ENCODE measurements around the gene GZMA. TPM values are rescaled to one million over a fixed set of nuclear protein-coding genes. Genes with fewer than 3 reads are reported as not detected.

Gene GZMA
- 1 to 10 TPM; 2.4 TPM for total RNA-seq

DNA sequence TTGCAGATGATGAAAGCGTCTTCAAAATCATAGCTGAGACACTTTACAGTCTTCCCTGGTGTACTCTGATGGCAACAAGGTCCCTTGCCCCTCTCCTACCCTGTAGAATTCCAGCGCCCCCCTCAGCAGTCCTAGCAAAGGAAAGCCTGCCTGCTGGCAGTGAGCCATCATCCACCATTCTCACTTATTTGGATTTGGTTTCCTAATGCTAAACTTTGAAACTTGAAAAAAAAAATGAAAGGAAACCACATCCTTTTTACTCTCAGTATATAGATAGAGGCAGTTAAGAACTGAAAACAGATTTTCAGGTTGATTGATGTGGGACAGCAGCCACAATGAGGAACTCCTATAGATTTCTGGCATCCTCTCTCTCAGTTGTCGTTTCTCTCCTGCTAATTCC, at the start of gene GZMA:
TSS of gene GZMA (plus strand) at position 299 of the 400 bp plus-strand sequence. CDS start at position 336, 37 bp downstream.
- peak within 1 kb of the TSS; percentile 74 for H3K27ac Mint-ChIP-seq
- peaks cover 25% of the 10 kb centered on the region for H3K36me3 Mint-ChIP-seq (ENCODE audit: low read depth)
- H3K4me3 Mint-ChIP-seq: peak within 1 kb of the TSS; percentile 50
- intact Hi-C loops (cut with DNase I, micrococcal nuclease): loop anchor here (1.0 to 5.0 kb wide), 5 partner anchors 30 to 199 kb away; no protein-coding TSS in a partner anchor
- peaks cover 31% of the 10 kb centered on the region for H3K9me3 Mint-ChIP-seq (ENCODE audit: low read depth)
- peak; percentile 39 for DNase-seq
- ChIA-PET CTCF (interaction anchor here (0.7 to 1.0 kb wide), 2 partner anchors 125 to 235 kb away, joined by 3 read pairs; no protein-coding TSS in a partner anchor), POLR2A (no interaction called here)
- H3K27me3 Mint-ChIP-seq: peaks cover 19% of the 10 kb centered on the region
- ATAC-seq: peak; percentile 84
- peaks cover 65% of the 10 kb centered on the region for H3K4me1 Mint-ChIP-seq

DNA sequence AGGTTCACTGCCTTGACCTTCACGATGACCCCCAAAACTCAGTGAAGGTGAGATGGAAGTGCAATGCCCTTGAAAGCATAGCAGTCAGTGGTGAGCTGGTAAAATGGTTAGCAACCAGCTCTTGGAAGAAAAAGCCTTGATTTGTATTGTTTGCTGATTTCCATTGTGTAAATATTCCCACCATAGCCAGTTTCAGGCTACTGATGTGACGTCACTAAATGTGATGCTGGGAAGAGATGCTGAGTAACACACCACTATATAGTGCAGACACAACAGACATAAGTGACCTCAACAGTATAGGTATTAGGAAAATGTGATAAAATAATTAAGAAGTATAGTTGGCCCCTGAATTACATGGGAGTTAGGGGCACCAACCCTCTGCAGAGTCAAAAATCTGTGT, 47.3 kb upstream of the GZMA start:
- no peaks in the 10 kb centered on the region for H3K27me3 Mint-ChIP-seq
- ChIA-PET CTCF (interaction anchor here (0.7 kb wide), 1 partner anchor 69 kb away, joined by 4 read pairs; no protein-coding TSS in a partner anchor), POLR2A (no interaction called here)
- no peak for ATAC-seq
- no peak overlapping the region for H3K4me3 Mint-ChIP-seq
- intact Hi-C loops (cut with DNase I, micrococcal nuclease): no loop called here
- no peak for DNase-seq
- peaks cover 12% of the 10 kb centered on the region for H3K4me1 Mint-ChIP-seq
- peaks cover 4% of the 10 kb centered on the region for H3K36me3 Mint-ChIP-seq (ENCODE audit: low read depth)
- no peak overlapping the region for H3K27ac Mint-ChIP-seq
- H3K9me3 Mint-ChIP-seq (ENCODE audit: low read depth): peaks cover 10% of the 10 kb centered on the region

DNA sequence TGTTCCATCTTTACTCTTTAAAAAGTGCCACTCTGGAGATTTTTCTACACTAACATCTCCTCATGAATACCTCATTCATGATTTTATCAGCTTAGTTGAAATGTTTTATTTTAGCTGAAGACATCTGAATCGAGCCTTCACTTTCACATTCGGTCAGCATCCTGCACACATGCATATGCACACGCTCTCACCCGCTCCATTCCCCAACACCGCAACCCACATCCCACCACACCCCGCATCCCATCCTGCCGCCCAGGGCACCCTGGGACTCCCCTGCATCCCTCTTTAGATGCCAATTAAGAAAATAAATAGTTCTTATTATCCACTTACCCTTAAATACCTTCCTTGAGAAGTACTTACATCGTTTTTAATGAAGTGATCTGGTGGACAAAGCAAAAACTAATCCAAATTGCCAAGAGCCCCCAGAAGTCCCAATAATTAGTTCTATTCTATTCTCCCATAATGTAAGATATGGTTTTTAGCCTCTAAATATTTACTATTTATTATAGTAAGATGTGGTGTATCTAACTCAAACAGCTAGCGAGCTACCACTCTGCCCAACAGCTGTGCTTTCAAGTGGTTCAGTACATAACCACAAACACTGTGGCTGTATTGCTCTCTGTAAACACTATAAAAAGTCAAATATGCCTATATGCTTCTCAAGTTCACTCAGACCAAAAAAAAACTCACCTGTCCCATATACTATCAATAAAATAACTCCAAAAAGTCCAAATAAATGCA, 40.2 kb upstream of the GZMA start:
- ATAC-seq (peak; percentile 83), DNase-seq (peak; percentile 81)
- ChIA-PET POLR2A (interaction anchor here (0.9 kb wide), 1 partner anchor 24 kb away, joined by 3 read pairs; no protein-coding TSS in a partner anchor), CTCF (interaction anchor here (0.6 to 2.1 kb wide), 6 partner anchors 8 to 195 kb away, joined by 3 to 22 read pairs (median 4); no protein-coding TSS in a partner anchor)
- Mint-ChIP-seq H3K27ac (peak overlapping the region; percentile 80), H3K36me3 (ENCODE audit: low read depth) (no peaks in the 10 kb centered on the region), H3K4me3 (peak overlapping the region; percentile 52), H3K4me1 (peaks cover 48% of the 10 kb centered on the region), H3K9me3 (ENCODE audit: low read depth) (peaks cover 4% of the 10 kb centered on the region), H3K27me3 (peaks cover 4% of the 10 kb centered on the region)
- intact Hi-C loops (cut with DNase I, micrococcal nuclease): loop anchor here in 1 of 2 experiments (1.0 to 2.0 kb wide), 2 partner anchors 10 to 41 kb away; partner anchors contain the start of gene GZMA

DNA sequence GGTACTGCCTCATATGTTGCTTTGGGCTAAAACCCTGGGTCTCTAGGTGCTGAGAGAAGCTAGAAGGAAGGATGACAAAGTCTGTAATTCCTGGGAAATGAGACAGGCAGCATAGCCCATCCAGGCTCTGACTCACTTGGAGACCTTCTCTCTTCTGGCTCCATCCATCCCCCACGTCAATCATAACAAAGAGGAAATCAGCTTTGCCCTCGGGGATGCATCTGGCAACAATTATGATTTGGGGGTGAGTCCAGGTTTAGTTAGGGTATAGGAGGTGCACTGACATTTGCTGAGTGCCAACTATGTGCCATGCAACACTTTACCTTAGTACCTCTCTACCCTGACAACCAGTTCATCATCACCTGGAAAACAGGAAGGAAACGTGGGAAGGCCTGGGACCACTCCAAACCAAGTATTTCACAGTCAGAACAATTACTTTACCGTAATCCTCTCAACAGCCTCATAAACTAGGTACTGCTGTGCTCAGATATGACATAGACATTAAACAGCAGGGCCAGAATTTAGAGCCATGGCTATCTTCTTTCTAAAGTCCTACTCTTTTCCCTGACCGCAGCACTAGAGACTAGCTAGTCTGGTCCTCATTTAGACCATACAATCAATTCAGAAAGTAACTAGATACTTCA, 39.1 kb upstream of the GZMA start:
- peaks cover 50% of the 10 kb centered on the region for H3K4me1 Mint-ChIP-seq
- peaks cover 4% of the 10 kb centered on the region for H3K27me3 Mint-ChIP-seq
- POLR2A ChIA-PET: no interaction called here
- ATAC-seq: no peak
- H3K4me3 Mint-ChIP-seq: no peak overlapping the region
- CTCF ChIA-PET: no interaction called here
- intact Hi-C loops (cut with DNase I, micrococcal nuclease): loop anchor here in 1 of 2 experiments (2.0 kb wide), 1 partner anchor 39 kb away; the partner anchor contains the start of gene GZMA
- no peaks in the 10 kb centered on the region for H3K36me3 Mint-ChIP-seq (ENCODE audit: low read depth)
- no peak for DNase-seq
- peaks cover 4% of the 10 kb centered on the region for H3K9me3 Mint-ChIP-seq (ENCODE audit: low read depth)
- H3K27ac Mint-ChIP-seq: no peak overlapping the region

DNA sequence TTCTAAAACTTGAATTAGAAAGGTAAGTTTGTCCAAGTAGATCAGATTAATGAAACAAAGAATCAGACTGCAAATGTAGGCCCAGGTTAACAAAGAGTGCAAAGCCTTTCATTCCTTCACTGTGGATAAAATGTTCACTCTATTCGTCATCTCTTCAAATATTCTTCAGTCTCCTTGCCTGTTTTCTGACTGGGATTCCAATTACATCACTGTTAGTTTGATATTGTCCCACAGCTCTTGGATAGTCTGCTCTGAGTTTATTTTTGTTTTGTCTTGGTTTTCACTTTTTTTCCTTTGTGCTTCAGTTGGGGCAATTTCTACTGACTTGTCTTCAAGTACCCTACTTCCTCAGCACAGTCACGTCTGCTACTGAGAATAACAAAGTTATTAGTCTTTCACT, 38.5 kb upstream of the GZMA start:
- Mint-ChIP-seq H3K4me1 (peaks cover 50% of the 10 kb centered on the region), H3K4me3 (no peak overlapping the region), H3K27me3 (peaks cover 4% of the 10 kb centered on the region), H3K9me3 (ENCODE audit: low read depth) (peaks cover 4% of the 10 kb centered on the region), H3K27ac (no peak overlapping the region), H3K36me3 (ENCODE audit: low read depth) (no peaks in the 10 kb centered on the region)
- ChIA-PET POLR2A (no interaction called here), CTCF (no interaction called here)
- DNase-seq (no peak), ATAC-seq (no peak)
- intact Hi-C loops (cut with DNase I, micrococcal nuclease): loop anchor here in 1 of 2 experiments (2.0 kb wide), 1 partner anchor 39 kb away; the partner anchor contains the start of gene GZMA

DNA sequence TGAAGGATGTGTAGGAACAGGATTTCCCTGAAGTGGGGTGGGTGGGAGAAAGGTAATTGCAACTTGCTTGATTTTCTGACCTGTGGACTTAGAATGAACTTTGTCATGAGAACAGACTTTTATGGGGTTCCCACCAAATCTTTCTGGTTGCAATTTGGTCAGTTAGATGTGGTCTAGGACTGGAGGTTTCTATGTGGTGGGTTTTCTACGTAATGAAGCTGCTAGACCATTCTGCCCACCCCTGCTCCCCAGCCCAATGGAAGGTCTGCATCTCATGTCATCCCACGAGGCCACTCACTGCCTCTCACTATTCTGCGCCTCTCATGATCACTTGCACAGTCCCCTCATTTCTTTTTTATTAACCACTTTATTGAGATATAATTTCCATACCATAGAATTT, 37.9 kb upstream of the GZMA start:
- ATAC-seq: no peak
- peaks cover 50% of the 10 kb centered on the region for H3K4me1 Mint-ChIP-seq
- H3K4me3 Mint-ChIP-seq: no peak overlapping the region
- no peaks in the 10 kb centered on the region for H3K36me3 Mint-ChIP-seq (ENCODE audit: low read depth)
- CTCF ChIA-PET: no interaction called here
- DNase-seq: no peak
- H3K9me3 Mint-ChIP-seq (ENCODE audit: low read depth): peaks cover 4% of the 10 kb centered on the region
- intact Hi-C loops (cut with DNase I, micrococcal nuclease): no loop called here
- H3K27ac Mint-ChIP-seq: no peak overlapping the region
- POLR2A ChIA-PET: no interaction called here
- H3K27me3 Mint-ChIP-seq: peaks cover 4% of the 10 kb centered on the region

DNA sequence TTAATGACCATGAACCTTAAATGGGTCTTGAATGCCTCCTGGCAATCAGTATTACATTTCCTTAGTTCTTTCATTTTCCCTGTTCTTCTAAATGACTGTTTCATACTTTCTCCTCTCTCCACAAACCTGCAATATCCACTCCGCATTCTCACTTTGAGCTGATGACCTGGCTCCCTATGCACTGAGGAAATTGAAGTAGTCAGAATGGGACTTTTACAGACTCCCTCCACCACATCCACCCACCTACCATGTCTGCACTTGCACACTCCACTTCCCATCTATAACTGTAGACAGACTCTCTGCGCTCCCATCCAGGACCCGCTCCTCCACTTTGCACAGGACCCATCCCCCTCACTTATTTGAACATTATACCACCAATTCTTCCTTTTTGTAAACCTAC, 36.2 kb upstream of the GZMA start:
- Mint-ChIP-seq H3K27ac (no peak overlapping the region), H3K27me3 (peaks cover 6% of the 10 kb centered on the region), H3K9me3 (ENCODE audit: low read depth) (no peaks in the 10 kb centered on the region), H3K36me3 (ENCODE audit: low read depth) (no peaks in the 10 kb centered on the region), H3K4me1 (peaks cover 48% of the 10 kb centered on the region), H3K4me3 (no peak overlapping the region)
- DNase-seq (peak; percentile 37), ATAC-seq (peak; percentile 68)
- POLR2A ChIA-PET: no interaction called here
- intact Hi-C loops (cut with DNase I, micrococcal nuclease): loop anchor here in 1 of 2 experiments (1.0 kb wide), 1 partner anchor 29 kb away; no protein-coding TSS in a partner anchor
- CTCF ChIA-PET: interaction anchor here (0.6 kb wide), 1 partner anchor 391 kb away, joined by 3 read pairs; no protein-coding TSS in a partner anchor

DNA sequence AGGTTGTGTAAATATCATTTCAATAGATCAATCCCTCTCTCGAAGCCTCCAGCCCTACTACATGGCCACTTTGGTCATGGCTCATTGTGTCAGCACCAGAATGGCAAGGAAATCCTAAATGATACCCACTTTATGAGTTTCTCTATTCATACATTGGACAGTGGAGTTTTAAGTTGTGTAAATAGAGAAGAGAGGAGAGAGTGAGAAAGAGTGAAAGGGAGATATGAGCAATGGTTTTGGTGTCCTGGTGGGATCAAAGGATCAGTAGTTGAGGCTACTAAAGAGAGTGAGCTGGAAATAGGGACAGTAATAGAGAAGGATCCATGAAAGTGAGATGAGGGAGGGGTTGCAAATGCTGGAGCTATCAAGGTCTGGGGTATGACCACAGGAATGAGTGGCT, 31.5 kb upstream of the GZMA start:
- Mint-ChIP-seq H3K4me3 (no peak overlapping the region), H3K4me1 (peaks cover 47% of the 10 kb centered on the region), H3K27ac (no peak overlapping the region), H3K27me3 (peaks cover 2% of the 10 kb centered on the region), H3K36me3 (ENCODE audit: low read depth) (no peaks in the 10 kb centered on the region), H3K9me3 (ENCODE audit: low read depth) (no peaks in the 10 kb centered on the region)
- peak; percentile 18 for ATAC-seq
- no peak for DNase-seq
- intact Hi-C loops (cut with DNase I, micrococcal nuclease): loop anchor here (5.0 to 10.0 kb wide), 3 partner anchors 61 to 1254 kb away; partner anchors contain the start of gene IL6ST (in 1 of the 2)
- ChIA-PET CTCF (interaction anchor here (1.1 to 2.1 kb wide), 3 partner anchors 10 to 127 kb away, joined by 3 to 22 read pairs (median 4); no protein-coding TSS in a partner anchor), POLR2A (no interaction called here)

DNA sequence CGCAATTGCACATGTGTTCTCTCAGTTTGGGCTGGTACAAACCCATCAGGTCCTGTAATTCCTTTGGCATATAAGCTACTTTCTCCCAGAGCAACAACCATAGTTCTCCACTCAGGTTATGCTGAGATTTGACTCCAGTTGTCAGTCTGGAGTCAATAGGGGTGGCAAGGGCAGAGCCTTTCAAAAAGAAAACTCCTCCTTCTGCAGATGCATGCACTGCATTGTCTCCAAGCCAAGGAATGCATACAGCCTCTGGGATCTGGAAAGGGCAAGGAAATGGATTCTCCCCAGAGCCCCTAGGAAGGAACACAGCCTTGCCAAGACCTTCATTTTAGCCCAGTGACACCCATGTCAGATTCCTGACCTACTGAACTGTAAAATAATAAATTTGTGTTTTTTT, 31.0 kb upstream of the GZMA start:
- no peaks in the 10 kb centered on the region for H3K9me3 Mint-ChIP-seq (ENCODE audit: low read depth)
- no peak overlapping the region for H3K27ac Mint-ChIP-seq
- intact Hi-C loops (cut with DNase I, micrococcal nuclease): loop anchor here (5.0 to 10.0 kb wide), 3 partner anchors 61 to 1253 kb away; partner anchors contain the start of gene IL6ST (in 1 of the 2)
- no peaks in the 10 kb centered on the region for H3K36me3 Mint-ChIP-seq (ENCODE audit: low read depth)
- no peak overlapping the region for H3K4me3 Mint-ChIP-seq
- POLR2A ChIA-PET: no interaction called here
- peaks cover 43% of the 10 kb centered on the region for H3K4me1 Mint-ChIP-seq
- ATAC-seq (no peak), DNase-seq (no peak)
- CTCF ChIA-PET: interaction anchor here (1.1 to 1.8 kb wide), 3 partner anchors 9 to 127 kb away, joined by 3 to 7 read pairs (median 4); no protein-coding TSS in a partner anchor
- H3K27me3 Mint-ChIP-seq: peaks cover 2% of the 10 kb centered on the region

DNA sequence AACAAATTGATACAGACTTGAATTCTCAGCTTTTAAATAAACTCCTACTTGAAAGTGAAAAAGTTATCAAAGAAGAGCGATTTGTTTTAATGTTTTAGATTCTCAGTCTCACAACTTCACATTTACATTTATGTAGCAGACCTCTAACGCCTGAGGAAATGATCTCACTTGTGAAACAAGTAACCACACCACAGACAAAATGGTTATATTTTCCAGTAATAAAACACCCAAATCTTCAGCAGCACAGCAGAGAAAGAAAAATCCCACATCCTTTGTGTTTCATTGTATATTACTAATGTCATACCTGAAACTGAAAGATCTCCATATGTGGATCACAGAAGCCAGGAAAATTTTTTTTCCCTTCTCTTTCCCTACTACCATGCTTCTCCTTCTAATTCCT, 29.8 kb upstream of the GZMA start:
- Mint-ChIP-seq H3K27me3 (peaks cover 2% of the 10 kb centered on the region), H3K27ac (peak overlapping the region; percentile 52), H3K9me3 (ENCODE audit: low read depth) (no peaks in the 10 kb centered on the region), H3K4me3 (peak overlapping the region; percentile 23), H3K4me1 (peaks cover 33% of the 10 kb centered on the region), H3K36me3 (ENCODE audit: low read depth) (no peaks in the 10 kb centered on the region)
- POLR2A ChIA-PET: no interaction called here
- CTCF ChIA-PET: interaction anchor here (0.6 to 1.8 kb wide), 6 partner anchors 11 to 378 kb away, joined by 3 to 7 read pairs (median 4); no protein-coding TSS in a partner anchor
- DNase-seq (no peak), ATAC-seq (peak; percentile 83)
- intact Hi-C loops (cut with DNase I, micrococcal nuclease): loop anchor here (1.0 to 10.0 kb wide), 9 partner anchors 10 to 1252 kb away; partner anchors contain the start of genes GZMA (in 2 of the 2), GZMK (in 1 of the 2) and IL6ST (in 1 of the 2)

DNA sequence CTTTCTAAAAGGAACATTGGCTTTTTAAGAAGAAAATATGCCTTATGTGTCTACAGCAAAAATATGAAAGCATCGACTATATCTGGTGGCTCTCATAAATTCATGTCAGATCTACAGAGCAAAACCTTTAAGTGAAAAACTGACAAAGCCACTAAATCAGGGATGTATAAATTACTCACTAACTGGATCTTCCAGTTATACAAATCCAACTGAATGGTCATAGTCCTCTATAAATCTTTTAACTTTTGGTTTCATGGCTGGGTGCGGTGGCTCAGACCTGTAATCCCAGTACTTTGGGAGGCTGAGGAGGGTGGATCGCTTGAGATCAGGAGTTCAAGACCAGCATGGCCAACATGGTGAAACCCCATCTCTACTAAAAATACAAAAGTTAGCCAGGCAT, 29.2 kb upstream of the GZMA start:
- ChIA-PET CTCF (interaction anchor here (0.9 to 1.8 kb wide), 4 partner anchors 11 to 172 kb away, joined by 4 to 7 read pairs (median 6); no protein-coding TSS in a partner anchor), POLR2A (no interaction called here)
- peaks cover 33% of the 10 kb centered on the region for H3K4me1 Mint-ChIP-seq
- H3K9me3 Mint-ChIP-seq (ENCODE audit: low read depth): no peaks in the 10 kb centered on the region
- H3K27ac Mint-ChIP-seq: peak overlapping the region; percentile 52
- intact Hi-C loops (cut with DNase I, micrococcal nuclease): loop anchor here (2.0 to 10.0 kb wide), 5 partner anchors 48 to 1252 kb away; partner anchors contain the start of genes GZMK (in 1 of the 2) and IL6ST (in 1 of the 2)
- no peaks in the 10 kb centered on the region for H3K36me3 Mint-ChIP-seq (ENCODE audit: low read depth)
- DNase-seq (peak; percentile 24), ATAC-seq (peak; percentile 47)
- peak overlapping the region; percentile 23 for H3K4me3 Mint-ChIP-seq
- peaks cover 3% of the 10 kb centered on the region for H3K27me3 Mint-ChIP-seq

All from activated CD4-positive, alpha-beta T cell treated with anti-CD3 and anti-CD28 coated beads for 36 hours (primary cell).